ENCODE results near the gene HPSE.
"Not testable (repeated sequence)": the region's sequence is repeated elsewhere in the genome, so short reads cannot be mapped to it uniquely, and the experiment has no call there.

The HPSE gene

DNA sequence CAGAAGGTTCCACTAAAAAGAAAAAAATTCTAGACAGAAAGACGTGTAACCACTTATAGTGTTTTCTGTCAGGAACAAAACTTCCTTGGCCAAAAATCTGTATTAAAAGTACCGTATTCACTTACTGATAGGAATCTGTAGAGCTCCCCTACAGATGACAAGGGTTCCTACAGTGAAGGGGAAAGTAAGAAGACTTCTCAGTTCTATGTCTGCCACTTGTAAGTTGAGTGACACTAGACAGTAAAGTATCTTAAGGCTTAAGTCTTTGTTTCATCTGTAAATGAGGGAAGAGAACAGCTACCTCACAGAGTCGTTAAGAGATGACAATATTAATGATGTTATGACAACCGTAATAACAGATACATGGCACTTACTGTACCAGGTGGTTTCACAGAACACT lies 53.3 kb downstream of the HPSE start:
- DNase-seq = no peak

DNA sequence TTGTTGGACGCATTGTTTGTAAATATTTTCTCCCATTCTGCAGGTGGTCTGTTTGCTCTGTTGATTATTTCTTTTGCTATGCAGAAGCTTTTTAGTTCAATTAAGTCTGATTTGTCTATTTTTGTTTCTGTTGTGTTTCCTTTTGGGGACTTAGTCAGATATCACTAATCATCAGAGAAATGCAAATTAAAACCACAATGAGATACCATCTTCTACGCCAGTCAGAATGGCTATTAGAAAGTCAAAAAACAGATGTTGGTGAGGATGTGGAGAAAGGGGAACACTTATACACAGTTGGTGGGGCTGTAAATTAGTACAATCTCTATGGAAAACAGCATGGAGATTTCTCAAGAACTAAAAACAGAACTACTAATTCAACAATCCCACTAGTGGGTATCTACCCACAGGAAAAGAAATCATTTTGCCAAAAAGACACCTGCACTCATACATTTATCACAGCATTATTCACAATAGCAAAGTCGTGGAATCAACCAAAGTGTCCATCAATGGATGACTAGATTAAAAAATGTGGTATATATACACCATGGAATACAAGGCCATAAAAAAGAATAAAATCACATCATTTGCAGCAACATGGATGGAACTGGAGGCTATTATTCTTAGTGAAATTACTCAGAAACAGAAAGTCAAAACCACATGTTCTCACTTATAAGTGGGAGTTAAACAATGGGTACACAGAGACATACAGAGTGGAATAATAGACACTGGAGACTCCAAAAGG lies 58.2 kb downstream of the HPSE start:
- no peak for DNase-seq

DNA sequence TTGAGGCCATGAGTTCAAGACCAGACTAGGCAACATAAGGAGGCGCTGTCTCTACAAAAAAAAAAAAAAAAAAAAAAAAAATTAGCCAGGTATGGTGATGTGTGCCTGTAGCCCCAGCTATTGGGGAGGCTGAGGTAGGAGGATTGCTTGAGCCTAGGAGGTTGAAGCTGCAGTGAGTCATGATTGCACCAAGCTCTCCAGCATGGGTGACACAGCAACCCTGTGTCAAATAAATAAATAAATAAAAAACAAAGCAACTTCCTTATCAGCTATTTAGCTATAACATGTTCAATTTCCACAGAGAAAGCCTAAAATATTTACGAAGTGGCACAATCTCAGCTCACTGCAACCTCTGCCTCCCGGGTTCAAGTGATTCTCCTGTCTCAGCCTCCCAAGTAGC lies 60.7 kb downstream of the HPSE start:
- DNase-seq = not testable (repeated sequence)

DNA sequence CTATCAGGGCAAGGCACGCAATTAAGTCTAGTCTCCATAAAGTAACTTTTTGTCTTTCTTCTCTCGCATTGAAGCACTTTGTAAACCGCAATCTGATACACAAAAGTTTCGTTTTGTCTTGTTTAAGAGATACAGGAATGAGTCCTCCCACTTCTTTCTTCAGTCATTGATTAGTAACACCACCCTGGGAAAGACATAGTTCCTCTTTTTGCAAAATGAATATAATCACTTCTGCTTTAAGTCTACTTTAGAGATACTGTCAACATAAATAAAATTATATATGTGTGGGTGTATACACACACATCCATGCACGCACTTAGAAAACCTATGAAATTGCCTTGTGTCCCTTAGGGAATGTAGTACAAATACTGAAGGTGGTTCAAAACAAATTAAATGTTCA lies 61.7 kb downstream of the HPSE start:
- no peak for DNase-seq

DNA sequence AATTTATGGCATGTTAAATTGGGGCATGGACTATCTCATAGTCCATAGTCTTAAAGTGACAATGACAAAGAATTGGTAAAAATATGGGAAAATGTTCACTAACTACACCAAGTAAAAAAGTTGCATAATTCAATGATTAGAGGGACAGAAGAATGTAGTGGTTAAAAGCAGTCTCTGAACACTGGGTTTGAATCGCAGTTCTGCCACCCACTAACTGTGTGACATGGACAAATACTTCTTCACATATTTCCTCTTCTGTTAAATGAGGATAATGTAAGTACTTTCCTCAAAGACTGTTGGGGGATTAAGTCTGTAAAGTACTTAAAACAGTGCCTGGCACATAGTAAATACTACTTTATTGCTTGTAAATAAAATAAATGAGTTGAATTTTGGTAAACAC lies 65.4 kb downstream of the HPSE start:
- no peak for DNase-seq

DNA sequence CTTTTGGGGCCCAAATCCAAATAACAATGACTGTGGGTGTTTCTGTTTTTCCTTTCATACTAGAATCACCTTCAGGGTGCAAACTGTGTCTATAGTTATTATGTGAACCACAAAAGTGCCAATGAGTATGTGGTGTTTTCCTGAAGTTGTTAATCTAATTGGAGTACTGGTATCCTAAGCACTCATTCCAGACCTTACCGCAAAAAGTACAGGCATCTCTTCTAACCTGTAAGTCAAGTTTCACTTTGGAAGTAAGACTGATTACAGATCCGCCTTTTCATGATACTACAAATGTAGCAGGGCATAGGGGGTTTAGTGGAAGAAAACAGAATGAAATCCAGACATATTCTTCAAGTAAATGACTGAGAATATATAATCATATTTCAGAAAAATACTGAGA lies 66.2 kb downstream of the HPSE start:
- no peak for DNase-seq

DNA sequence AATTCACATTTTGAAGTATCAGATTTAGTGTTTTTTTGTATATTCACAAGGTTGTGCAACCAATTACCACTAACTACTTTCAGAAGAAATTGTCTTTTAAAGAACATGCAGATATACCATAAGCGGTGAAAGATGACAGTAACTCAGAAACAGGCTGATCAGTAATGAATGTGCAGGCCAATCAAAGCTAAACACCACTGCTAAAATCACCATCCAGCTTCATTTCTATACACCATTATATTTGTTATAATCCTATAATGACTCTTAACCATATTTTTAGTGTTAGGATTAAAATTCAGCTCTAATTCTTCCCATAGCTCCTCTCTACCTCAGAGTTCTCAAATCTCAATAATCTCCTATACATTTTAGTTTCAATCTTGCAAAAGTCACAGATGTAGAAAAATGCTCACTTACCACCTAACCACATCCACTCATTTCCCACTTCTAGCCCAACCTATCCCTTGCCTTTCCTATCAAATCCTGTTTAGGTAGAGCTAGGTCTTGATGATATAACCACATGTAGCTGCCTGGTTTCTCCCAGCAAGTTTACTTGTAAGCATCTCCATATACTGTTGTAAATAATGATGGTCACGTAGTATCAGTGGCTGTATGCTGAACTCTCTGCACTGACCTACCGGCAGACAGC lies 66.7 kb downstream of the HPSE start:
- no peak for DNase-seq

DNA sequence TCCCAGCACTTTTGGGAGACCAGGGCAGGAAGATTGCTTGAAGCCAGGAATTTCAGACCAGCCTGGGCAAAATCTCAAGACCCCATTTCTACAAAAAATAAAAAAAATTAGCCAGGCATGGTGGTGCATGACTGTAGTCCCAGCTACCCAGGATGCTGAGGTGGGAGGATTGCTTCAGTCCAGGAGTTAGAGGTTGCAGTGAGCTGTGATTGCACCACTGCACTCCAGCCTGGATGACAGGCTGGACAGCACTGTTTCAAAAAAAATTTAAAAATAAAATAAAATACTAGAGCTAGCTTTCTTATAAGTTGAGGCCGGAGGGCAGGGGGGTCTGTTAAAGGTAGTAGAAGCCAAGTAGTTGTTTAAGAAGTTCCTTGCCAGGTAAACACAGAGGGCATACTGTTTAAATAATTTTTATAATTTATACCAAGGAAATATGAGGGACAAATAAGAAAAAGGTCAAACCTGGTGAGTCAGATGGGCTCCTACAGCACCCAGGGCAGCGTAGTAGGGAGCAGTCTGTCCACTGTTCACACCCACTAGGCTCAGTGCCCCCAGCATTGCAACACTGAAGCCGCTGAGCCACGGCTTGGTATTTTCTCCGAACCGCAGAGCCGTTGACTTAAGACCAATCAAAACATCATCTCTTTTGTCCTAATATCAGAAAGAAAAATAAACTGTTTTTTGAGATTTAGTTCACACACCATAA lies 67.4 kb downstream of the HPSE start:
- DNase-seq = no peak

DNA sequence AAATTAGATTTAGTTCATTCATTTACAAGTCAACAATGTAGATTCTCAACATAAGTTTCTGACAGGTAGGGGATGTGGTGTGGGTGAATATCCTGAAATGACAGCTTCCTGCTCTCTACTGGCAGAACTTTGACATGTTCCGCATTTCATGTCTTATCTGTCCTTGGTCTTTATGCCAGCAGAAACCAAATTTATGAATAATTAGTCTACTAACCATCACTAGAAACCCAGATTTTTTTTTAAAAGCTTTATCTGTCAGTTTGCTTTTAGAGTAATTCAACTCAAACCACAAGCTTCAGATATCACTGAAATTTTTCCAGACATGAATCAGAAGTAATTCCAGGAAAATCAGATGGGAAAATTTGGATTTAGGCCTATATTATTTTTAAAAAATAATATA lies 68.0 kb downstream of the HPSE start:
- DNase-seq = no peak

DNA sequence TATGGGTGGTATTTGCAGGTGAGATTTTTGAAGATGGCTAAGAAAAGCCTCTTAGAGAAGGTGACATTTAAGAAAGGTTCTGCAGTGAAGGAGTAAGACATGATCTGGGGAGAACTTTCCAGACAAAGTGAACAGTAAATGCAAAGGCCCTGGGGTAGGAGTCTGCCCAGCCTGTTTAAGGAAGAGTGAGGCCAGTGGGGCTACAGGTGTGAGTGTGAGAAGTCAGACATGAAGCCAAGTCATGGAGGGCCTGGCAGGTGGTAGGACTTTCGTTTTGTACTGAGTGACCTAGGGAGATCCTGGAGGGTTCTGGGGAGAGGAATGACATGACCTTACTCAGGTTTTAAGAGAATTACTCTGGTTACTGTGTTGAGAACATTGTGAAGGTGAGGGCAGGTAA lies 71.5 kb downstream of the HPSE start:
- DNase-seq = no peak

DNA sequence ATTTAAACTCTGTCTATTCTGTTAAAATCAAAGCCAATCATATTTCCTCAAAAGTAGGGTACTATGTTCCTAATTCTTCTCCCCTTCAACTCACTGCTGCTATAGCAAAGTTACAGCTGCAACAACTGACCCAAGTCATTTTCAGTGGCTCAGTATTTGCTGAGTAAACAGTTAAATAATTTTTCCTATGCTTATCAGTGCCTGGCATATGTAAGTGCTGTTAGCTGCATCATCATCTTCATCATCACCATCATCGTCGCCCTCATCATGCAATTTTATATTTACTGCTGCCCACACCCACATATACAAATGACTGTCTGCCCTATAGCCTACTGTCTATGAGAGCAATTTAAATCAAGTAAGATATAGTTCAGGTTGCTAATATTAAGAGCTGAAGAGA lies 72.0 kb downstream of the HPSE start:
- no peak for DNase-seq

DNA sequence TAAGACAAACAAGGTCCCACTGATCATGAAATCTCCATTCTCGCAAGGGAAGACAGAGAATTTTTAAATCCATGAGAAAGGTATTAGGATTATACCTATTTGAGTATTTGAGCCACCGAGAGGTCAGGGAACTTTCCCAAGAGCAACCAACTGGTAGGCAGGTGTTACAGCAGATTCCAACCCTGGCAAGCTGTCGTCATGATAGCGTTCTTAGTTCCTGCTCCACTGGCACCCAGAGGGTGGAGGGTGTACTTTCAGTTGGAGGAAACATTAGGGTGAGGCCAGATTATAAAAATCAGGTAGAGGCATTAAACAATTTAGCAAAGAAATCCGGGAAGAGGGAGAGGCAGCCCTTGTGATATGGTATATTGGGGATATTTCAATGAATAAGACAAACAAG lies 73.3 kb downstream of the HPSE start:
- DNase-seq = no peak

DNA sequence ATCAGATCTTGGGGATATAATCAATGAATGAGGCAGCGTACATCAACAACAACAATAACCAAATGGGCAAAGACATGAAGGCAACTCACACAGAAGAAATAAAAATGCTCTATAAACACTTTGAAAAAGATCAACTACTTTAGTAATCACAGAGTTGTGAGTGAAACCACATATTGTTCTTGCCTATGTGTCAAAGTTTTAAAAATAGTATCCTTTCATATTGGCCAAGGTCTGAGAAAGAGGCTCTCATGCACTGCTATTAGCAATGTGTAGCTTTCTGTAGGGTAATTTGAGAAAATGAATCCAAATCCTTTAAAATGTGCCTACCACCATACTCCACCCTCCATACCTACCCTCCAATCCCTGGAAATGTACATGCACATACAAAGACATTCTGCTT lies 75.1 kb downstream of the HPSE start:
- no peak for DNase-seq

DNA sequence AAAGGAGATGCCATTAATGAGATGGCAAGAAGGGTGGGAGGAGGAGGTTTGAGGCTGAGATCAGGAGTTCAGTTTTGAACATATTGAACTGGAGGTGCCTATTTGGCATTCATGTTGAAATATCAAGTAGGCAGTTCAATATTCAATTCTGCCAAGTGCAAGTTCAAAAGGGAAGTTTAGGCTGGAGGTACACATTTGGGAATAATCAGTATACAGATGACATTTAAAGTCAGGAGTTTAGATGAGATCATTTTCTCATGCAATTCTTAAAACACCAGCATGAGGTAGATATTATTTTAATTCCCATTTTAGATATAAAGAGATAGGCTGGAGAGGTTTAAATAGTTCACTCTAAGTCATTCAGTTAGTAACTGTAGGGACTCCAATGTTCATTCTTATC lies 76.2 kb downstream of the HPSE start:
- no peak for DNase-seq

DNA sequence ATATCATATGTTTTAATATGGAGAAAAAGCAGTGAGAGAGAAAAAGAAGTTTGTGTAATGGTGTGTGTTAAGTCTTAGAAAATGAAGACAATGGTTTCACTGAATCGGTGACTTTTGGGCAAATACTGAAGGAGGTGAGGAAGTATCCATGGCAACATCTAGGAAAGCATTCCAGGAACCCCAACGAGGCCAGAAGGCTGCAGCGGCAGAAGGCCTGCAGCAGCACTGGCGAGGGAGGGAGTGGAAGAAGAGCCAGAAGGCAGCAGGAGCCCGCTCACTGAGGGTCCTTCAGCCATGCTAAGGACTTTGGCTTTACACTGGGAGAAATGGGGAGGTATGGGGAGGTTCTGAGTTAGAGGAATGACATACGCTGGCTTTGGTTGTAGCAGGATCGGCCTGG lies 76.8 kb downstream of the HPSE start:
- no peak for DNase-seq

DNA sequence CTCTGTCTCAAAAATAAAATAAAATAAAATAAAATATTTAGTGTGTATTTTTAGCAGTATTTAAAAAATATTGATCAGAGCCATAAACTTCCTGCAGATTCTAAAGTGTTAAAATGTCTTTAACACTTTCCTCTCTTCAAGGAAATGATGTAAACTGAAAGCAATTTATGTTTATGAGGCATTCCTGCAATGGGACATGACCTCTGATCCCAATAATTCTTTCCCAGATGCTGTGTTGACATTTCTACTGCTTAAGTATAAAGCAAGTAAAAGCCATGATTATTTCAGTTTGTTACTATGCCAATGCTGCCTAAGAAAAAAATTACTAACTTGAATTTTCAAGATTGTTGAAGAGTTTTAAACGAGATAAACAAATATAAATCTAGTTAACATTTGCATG lies 79.1 kb downstream of the HPSE start:
- DNase-seq = no peak

DNA sequence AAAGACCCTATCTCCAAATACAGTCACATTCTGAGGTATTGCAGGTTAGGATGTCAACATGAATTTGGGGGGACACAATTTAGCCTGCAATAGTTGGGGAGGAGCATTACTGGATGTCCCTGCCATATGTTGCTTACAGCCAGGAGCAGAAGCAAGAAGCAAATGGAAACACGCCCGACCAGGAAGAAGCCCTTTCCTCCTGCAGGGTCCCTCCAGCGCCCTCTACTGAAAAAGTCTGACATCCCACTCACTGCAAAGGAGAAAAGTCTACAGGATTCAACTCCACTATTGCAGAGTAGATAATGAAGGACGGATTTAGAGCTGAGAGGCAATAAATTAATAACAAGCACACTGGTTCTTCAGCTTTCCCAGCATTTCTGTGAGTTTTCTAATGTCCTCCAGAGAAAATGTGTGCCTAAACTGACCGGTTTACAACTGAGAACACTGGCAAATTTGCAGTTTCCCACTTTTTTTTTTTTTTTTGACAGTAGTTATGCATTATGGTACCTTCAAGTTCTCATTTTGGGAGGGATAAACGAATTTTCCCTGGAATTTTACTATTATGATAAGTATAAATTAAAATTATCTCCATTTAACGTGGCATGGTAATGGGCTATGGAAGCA lies 81.8 kb downstream of the HPSE start:
- DNase-seq = peak; percentile 63

DNA sequence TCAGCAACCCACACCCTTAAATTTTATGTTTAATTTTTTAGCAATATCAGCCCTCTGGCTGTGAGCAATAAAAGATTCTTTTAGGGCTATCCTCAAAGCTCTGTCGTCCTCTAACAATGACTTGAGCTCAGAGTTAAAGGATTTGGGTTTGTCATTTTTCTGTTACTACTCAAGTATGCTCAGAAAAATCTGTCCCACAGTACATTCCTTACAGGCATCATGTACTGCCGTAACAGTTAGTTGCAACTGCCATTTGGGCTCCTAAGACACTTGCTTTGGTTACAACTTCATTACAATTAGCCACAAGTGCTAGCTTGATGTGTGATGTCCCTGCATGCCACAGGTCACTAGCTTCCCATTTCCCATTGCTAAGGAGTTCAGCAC lies 83.2 kb downstream of the HPSE start:
- no peak for DNase-seq

DNA sequence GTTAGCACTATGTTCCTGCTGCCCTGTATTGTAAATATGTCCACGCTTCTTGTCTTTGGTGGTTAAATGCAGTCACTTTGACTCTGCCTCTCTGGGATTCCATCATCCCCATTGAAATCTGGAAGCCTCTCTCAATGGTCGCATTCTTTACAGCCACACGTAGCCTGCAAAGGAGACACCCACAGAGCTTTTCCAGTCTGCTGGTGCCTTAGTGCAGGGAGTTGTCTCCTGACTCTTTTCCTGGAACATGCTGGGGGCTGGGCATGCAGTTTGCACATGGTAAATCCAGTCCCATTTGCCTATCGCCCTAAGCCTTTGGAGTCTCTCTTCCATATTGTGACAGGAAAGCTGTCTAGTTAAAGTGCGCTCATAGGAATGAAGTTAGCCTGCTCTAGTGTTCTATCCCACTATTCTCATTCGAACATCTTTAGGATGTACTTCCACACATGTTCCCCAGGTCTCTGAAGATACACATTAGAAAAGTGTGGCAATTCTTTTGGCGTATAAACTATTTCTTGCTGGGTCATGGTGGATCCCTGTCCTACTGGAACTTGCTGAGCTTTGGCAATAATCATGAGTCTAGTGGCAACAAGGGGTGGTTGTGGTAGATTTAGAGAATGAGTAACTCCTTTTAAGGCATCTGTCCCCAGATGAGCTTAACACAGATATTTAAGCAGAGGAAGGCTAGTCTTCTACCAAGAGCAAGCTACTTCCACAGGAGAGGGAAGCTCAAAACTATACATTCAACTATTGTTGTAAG lies 83.8 kb downstream of the HPSE start:
- no peak for DNase-seq

DNA sequence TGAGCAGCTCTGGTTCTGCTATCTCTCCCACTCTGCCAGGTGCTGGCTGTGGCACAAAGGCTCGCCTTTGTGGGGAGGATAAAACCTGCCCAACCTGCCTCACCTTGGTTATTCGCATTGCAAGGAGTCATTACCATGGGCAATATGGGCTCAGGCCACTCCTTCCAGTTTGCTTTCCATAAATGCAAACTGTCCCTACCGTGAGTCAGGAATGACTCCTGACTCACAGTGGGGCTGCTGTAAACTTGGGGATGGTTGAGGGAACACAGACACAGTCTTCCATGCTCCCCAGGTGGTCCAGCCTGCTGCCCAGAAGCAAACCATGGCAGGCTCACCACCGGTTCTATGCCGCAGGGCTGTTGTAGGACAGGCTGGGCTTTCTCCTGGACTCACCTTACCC lies 86.2 kb downstream of the HPSE start:
- DNase-seq = no peak

DNA sequence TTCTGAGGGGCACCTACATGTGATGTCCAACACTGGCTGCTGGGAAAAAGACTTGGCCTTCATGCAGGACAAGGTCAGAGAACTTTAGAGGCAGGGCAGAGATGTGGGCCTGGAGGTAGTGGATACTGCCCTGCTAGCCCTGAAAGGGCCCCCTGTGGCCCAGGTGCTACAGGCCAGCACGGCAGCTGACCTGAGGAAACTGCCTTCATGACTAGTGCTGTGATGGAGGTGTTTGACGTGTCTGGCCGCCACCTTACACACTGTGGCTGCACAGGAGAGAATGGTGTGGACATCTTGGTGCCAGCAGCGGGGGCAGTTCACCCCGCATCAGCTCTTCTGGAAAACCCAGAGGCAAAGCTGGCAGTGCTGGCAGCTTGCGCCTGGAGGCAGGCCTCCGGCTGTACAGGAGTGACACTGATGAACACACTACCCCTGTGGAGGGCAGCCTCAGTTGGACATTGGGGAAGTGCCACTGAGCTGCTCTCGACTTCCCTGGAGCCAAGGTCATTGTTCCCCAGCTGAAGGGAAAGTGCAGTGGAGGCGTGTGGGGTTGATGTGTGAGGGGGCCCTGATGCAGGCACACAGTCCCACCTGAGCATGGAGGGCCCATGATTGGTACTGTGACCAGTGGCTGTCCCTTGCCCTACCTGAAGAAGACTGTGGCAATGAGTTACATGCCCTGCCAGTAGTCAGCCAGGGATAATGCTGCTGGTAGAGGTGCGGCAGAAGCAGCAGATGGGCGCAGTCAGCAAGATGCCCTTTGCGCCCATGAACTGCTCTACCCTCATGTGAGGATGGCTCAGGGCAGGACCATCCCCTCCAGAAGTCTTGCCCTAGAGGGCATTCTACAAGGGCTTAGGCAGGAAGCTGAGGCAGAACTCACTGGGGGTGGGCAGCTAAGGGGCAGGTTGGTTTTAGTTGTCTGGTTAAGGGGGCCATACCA lies 87.0 kb downstream of the HPSE start:
- no peak for DNase-seq
